Right lobe of liver (tissue), 6 donors: Measurements from ENCODE around the gene ITPR1. TPM values are rescaled to one million over a fixed set of nuclear protein-coding genes. Genes with fewer than 3 reads are reported as not detected.

ENCODE experiments used
- ATAC-seq, 4 donors: fragments of 200-7000 bp; cut with Tn5 transposase; one replicate each; pipeline ENCODE4 v1.9.1; 2020; ENCODE audit warnings: mild to moderate bottlenecking in 4 of 4, moderate library complexity in 4 of 4
- DNase-seq, 3 donors: peaks; one replicate each; pipeline ENCODE4 v3.0.0-alpha.2; 2020
- H3K27ac ChIP-seq, 3 donors: fragments of 200-600 bp; one replicate each; pipeline ENCODE4 v1.8.0; 2022
- H3K27me3 ChIP-seq, 2 donors: fragments of 200-600 bp; one replicate each; pipeline ENCODE4 v1.8.0; 2022
- H3K36me3 ChIP-seq, 4 donors: fragments of 200-600 bp; sonication (generic) in 1 of 4; one replicate each; pipeline versions ENCODE4 v1.5.1 to v1.8.0; 2017 to 2022; ENCODE audit warnings: control low read depth in 1 of 4
- H3K4me1 ChIP-seq, 4 donors: fragments of 200-600 bp; sonication (generic) in 1 of 4; one replicate each; pipeline versions ENCODE4 v1.5.1 to v1.8.0; 2017 to 2022; ENCODE audit warnings: control low read depth in 1 of 4
- H3K4me3 ChIP-seq, 3 donors: fragments of 200-600 bp; one replicate each; pipeline ENCODE4 v1.8.0; 2022
- H3K9me3 ChIP-seq, 4 donors: fragments of 200-600 bp; sonication (generic) in 1 of 4; one replicate each; pipeline versions ENCODE4 v1.5.1 to v1.8.0; 2017 to 2022; ENCODE audit warnings: control low read depth in 1 of 4
- POLR2A ChIP-seq: fragments of 450-650 bp; IDR thresholded peaks from one replicate; pipeline ENCODE4 v1.6.1; 2017; ENCODE audit warnings: antibody characterized with exemption, mild to moderate bottlenecking
- WGBS: methylation state at CpG from one replicate; pipeline ENCODE4 v1.1.6; 2018; ENCODE audit warnings: low coverage, low lambda C conversion rate; ENCODE audit not compliant: insufficient coverage; ENCODE audit errors: missing lambda C conversion rate; 5-methylcytosine and 5-hydroxymethylcytosine counted together
- intact Hi-C, 2 donors: fragments of 100-400 bp; cut with DNase I; formaldehyde crosslinking; loops; one replicate each; pipeline versions ENCODE4 v1.11.2 to v1.14.1; 2022
- total RNA-seq, 6 experiments: library from RNA; depleted of rRNA in 2 of 6; stranded (reverse); fragments of >200 nt in 2 of 6; fragmentation: NEBNext Ultra II Directional in 3 of 6; extraction: Animal tissue kit (Norgen Biotek cat#: 25700) in 3 of 6; gene quantifications; one replicate each; pipeline versions ENCODE4 v1.1.0 to v1.2.4, GENCODE V29; 2016 to 2023
- TF ChIP-seq, protein P1 (sequence below), 4 donors: fragments of 200-600 bp in 3 of 4; fragments of 450-650 bp in 1 of 4; IDR thresholded peaks; one replicate each; pipeline versions ENCODE4 v1.5.1 to v1.8.0; 2016 to 2022; ENCODE audit warnings: antibody characterized with exemption in 4 of 4, mild to moderate bottlenecking in 2 of 4
- donor health status: DM: no; HTN: yes; CAD: no.
- donor health status: DM: no; HTN: no; CAD: no.
- donor health status: DM: no; HTN: no; CAD: no.
- donor health status: DM: no; HTN: yes; CAD: no.
- donor health status: DM: no; HTN: yes; CAD: no.

ITPR1 gene
- total RNA-seq, 6 experiments from 2014 or later = 6.5 to 16.2 (median 11.5) TPM

DNA sequence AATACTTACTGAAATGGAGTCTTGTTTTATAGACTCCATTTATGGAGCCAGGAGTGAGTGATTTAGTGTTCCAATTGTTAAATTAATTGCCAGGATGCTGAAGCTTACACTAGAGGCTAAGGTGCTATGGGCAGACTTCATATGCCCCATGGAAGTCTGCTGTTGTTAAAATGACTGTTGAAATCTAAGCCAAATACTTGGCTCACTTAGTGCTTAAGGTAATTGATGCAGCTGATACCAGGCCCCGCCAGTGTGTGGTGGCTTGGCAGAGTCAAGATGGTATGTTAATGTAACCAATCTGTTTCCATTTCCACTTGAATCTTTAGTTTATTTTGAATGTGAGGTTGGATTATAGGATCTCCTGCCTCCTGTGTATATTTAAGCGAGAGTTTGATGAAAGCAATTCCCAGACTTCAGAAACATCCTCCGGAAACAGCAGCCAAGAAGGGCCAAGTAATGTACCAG lies 187.1 kb downstream of the ITPR1 start:
- H3K36me3 ChIP-seq = no peaks in the 10 kb centered on the region
- H3K9me3 ChIP-seq = no peaks in the 10 kb centered on the region
- no peaks in the 10 kb centered on the region for H3K4me1 ChIP-seq
- no peaks in the 10 kb centered on the region for H3K27me3 ChIP-seq
- H3K27ac ChIP-seq = no peak overlapping the region
- intact Hi-C loops = no loop called here
- no peak overlapping the region for H3K4me3 ChIP-seq
- DNase-seq = no peak
- ATAC-seq = no peak
- no peak for TF ChIP-seq POLR2A
- TF ChIP-seq, protein P1, sequence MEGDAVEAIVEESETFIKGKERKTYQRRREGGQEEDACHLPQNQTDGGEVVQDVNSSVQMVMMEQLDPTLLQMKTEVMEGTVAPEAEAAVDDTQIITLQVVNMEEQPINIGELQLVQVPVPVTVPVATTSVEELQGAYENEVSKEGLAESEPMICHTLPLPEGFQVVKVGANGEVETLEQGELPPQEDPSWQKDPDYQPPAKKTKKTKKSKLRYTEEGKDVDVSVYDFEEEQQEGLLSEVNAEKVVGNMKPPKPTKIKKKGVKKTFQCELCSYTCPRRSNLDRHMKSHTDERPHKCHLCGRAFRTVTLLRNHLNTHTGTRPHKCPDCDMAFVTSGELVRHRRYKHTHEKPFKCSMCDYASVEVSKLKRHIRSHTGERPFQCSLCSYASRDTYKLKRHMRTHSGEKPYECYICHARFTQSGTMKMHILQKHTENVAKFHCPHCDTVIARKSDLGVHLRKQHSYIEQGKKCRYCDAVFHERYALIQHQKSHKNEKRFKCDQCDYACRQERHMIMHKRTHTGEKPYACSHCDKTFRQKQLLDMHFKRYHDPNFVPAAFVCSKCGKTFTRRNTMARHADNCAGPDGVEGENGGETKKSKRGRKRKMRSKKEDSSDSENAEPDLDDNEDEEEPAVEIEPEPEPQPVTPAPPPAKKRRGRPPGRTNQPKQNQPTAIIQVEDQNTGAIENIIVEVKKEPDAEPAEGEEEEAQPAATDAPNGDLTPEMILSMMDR (IDR thresholded peaks at IDR 0.05) = no peak
- 81% methylated on average over 3 of the region's 3 CpGs for WGBS

DNA sequence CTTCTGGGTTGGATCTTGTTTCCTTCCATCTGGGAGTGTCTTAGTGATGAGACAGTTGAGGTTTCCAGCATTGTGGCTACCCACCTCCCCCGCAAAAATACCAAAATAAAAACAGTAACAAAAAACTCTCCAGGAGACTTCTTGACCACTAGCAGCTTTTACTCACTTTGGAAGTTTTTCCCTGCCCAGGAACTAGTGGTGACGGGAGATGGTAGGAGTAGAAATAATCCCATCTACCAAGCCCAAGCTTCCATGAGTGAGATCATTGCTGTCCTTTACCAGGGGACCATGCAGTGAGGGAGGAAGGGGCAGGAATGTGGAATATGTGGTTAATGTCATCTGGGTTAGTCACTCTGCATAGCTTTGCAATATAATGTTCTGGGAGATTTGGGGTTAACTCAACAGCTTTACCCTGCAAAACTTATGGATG lies 187.7 kb downstream of the ITPR1 start:
- ATAC-seq = no peak
- WGBS = 95% methylated on average over 2 of the region's 2 CpGs
- Histone ChIP-seq H3K36me3 (no peaks in the 10 kb centered on the region), H3K4me3 (no peak overlapping the region), H3K27me3 (no peaks in the 10 kb centered on the region), H3K4me1 (no peaks in the 10 kb centered on the region), H3K9me3 (no peaks in the 10 kb centered on the region), H3K27ac (no peak overlapping the region)
- no peak for DNase-seq
- intact Hi-C loops = no loop called here
- no peak for TF ChIP-seq POLR2A
- TF ChIP-seq, protein P1 (IDR thresholded peaks at IDR 0.05) = no peak

DNA sequence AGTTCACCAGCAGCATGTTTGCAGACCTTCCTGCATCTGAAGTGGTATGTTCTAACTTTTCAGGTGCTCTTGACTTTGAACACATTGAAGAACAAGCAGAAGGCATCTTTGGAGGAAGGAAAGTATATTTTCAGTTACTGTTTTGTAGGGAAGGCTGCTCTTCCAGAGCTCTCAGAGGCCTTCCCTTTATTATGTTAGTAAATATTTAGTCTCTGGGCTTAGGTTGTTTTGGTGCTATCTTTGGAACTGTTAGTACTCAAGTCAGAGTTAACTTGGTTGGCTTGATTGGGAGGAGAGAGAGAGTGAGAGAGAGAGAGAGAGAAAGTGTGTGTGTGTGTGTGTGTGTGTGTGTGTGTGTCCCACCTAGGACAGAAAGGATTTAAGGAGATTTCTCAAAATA lies 188.2 kb downstream of the ITPR1 start:
- no peak for ATAC-seq
- H3K27me3 ChIP-seq = no peaks in the 10 kb centered on the region
- no peak for DNase-seq
- H3K4me3 ChIP-seq = no peak overlapping the region
- no peaks in the 10 kb centered on the region for H3K36me3 ChIP-seq
- no peaks in the 10 kb centered on the region for H3K9me3 ChIP-seq
- intact Hi-C loops = no loop called here
- H3K27ac ChIP-seq = no peak overlapping the region
- TF ChIP-seq POLR2A = no peak
- TF ChIP-seq, protein P1 (IDR thresholded peaks at IDR 0.05) = no peak
- H3K4me1 ChIP-seq = no peaks in the 10 kb centered on the region

DNA sequence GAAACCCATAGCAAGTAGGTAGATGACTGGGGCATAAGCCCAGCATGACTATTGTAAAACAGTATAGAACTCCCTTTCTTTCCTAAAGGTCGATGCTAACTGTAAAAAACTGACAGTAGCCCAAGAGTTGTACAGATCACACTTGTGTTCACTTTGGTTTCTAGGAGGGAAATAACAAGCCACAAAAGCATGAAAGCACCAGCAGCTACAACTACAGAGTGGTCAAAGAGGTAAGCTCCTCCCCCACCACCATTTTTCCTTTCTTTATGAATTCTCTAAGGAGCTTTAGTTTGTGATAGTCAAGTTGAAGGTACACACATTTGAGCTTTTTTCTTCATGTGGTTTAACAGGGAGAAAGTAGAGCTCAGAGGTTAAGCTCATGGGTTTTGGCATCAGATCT lies 191.0 kb downstream of the ITPR1 start:
- intact Hi-C loops = no loop called here
- Histone ChIP-seq H3K27ac (no peak overlapping the region), H3K27me3 (no peaks in the 10 kb centered on the region), H3K4me1 (no peaks in the 10 kb centered on the region), H3K36me3 (no peaks in the 10 kb centered on the region), H3K4me3 (no peak overlapping the region), H3K9me3 (no peaks in the 10 kb centered on the region)
- 86% methylated on average over 1 of the region's 1 CpG for WGBS
- TF ChIP-seq POLR2A = no peak
- TF ChIP-seq, protein P1 (IDR thresholded peaks at IDR 0.05) = no peak
- ATAC-seq (no peak), DNase-seq (no peak)

DNA sequence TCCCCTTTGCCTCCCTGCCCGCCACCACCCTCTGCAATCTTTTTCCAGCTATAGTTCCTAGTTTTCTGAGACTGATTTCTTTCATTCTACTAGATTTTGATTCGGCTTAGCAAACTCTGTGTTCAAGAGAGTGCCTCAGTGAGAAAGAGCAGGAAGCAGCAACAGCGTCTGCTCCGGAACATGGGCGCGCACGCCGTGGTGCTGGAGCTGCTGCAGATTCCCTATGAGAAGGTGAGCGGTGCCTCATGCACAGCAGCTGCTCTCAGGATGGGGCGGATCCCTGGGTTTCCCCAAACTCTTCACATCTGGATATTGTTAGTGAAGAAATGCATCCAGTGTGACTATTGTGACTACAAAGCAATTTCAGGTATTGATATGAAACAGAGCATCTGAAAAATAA lies 191.8 kb downstream of the ITPR1 start:
- no peak for ATAC-seq
- H3K27ac ChIP-seq = no peak overlapping the region
- H3K9me3 ChIP-seq = no peaks in the 10 kb centered on the region
- H3K4me1 ChIP-seq = no peaks in the 10 kb centered on the region
- peaks cover 0 to 5% (median 0%) of the 10 kb centered on the region in 4 donors for H3K36me3 ChIP-seq
- TF ChIP-seq POLR2A = no peak
- TF ChIP-seq, protein P1 (IDR thresholded peaks at IDR 0.05) = no peak
- H3K27me3 ChIP-seq = no peaks in the 10 kb centered on the region
- WGBS = 90% methylated on average over 8 of the region's 10 CpGs
- no peak for DNase-seq
- intact Hi-C loops = no loop called here
- no peak overlapping the region for H3K4me3 ChIP-seq
